IPS DF 6.9 (cell line): ENCODE results near the gene UNC5C.

Source experiments
- DNase-seq: peaks from one replicate; pipeline ENCODE4 v3.0.0-alpha.2; 2013; ENCODE audit warnings: low read depth, low spot score
- H3K27ac ChIP-seq: one replicate; pipeline ENCODE4 v1.5.1; 2013; ENCODE audit warnings: low read length, control low read depth
- H3K27me3 ChIP-seq: 2 replicates; pipeline ENCODE4 v1.6.1; 2013; ENCODE audit warnings: mild to moderate bottlenecking, low read length; ENCODE audit not compliant: control insufficient read depth, insufficient read depth
- H3K36me3 ChIP-seq: 2 replicates; pipeline ENCODE4 v1.6.1; 2013; ENCODE audit warnings: low read length; ENCODE audit not compliant: control insufficient read depth, insufficient read depth
- H3K4me1 ChIP-seq: 2 replicates; pipeline ENCODE4 v1.6.1; 2013; ENCODE audit warnings: low read length; ENCODE audit not compliant: control insufficient read depth, insufficient read depth
- H3K4me3 ChIP-seq: 2 replicates; pipeline ENCODE4 v1.5.1; 2013; ENCODE audit warnings: mild to moderate bottlenecking, low read length
- H3K9me3 ChIP-seq: 2 replicates; pipeline ENCODE4 v1.6.1; 2013; ENCODE audit warnings: low read length, inconsistent platforms; ENCODE audit not compliant: control insufficient read depth, insufficient read depth
- WGBS: extraction: QIAGEN DNeasy Blood & Tissue Kit; methylation state at CpG from one replicate; pipeline ENCODE4 v1.1.7; 2013; ENCODE audit warnings: mixed read lengths, missing lambda C conversion rate; ENCODE audit not compliant: insufficient read length, insufficient coverage; 5-methylcytosine and 5-hydroxymethylcytosine counted together

The UNC5C gene

DNA sequence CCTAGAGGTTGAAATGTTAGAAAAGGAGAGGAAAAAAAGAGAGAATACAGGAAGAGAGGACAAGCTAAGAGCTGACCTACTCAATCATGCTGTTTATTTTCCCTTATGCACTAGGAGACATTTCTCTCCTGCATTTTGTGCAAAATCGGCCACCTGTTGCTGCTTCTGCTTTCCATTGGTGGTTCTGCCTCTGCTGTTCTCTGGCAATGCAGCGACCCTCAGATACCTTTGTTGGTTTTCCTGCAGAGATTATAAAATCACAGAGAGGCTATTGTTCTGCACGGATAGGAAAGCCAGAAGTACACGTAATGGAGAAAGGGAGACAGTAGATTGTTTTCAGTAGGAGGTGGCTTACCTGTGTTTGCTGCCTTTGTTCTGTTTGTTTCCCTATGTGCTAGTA is 108.9 kb downstream of the UNC5C start:
- no peaks in the 10 kb centered on the region for H3K36me3 ChIP-seq
- H3K27ac ChIP-seq, result no peak overlapping the region
- H3K9me3 ChIP-seq, result no peaks in the 10 kb centered on the region
- no peaks in the 10 kb centered on the region for H3K4me1 ChIP-seq
- DNase-seq, result no peak
- WGBS, result no CpG with 5 or more reads among the region's 4 CpGs
- H3K27me3 ChIP-seq, result no peaks in the 10 kb centered on the region
- H3K4me3 ChIP-seq, result no peak overlapping the region

DNA sequence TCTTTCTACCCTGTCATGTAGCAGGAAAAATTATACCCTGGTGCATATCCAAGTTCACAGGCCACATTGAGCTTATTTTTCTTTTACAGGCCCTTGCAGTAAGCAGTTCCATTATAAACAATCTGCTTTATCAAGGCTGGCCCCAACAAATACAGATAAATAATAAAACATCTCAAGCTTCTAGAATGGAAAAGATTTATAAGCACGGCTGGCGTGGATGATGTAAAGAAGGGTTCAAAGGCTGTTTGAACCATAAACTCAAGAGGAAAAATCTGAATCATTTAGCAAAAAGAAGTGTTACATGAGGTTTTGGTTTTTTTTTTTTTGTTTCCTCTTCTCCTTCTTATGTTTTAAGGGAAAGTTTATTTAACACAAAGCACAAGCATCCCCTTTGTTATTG is 109.7 kb downstream of the UNC5C start:
- no peak overlapping the region for H3K4me3 ChIP-seq
- no peak for DNase-seq
- no peaks in the 10 kb centered on the region for H3K36me3 ChIP-seq
- no CpG with 5 or more reads among the region's 2 CpGs for WGBS
- H3K4me1 ChIP-seq, result no peaks in the 10 kb centered on the region
- H3K27ac ChIP-seq, result no peak overlapping the region
- H3K9me3 ChIP-seq, result no peaks in the 10 kb centered on the region
- H3K27me3 ChIP-seq, result no peaks in the 10 kb centered on the region

DNA sequence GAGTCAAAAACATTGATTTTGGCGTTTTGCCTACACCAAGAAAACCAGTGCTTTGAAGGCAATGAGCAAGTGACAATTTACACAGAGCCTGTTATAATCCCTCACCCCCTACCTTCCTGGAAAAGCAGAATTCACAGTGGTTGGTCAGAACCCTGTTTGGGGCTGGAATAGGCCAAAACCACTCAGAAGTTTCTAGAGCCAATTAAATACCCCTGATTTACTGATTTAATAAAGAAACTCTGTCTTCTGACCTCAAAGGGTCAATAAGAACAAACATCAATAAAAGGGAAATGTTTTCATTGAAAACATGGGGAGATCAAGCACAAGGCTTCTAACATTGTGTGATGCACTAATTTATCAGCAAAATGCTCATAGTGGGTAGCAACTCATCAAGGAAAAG is 116.3 kb downstream of the UNC5C start:
- no peak for DNase-seq
- WGBS, result no CpG with 5 or more reads among the region's 1 CpG
- no peaks in the 10 kb centered on the region for H3K36me3 ChIP-seq
- H3K27ac ChIP-seq, result no peak overlapping the region
- no peak overlapping the region for H3K4me3 ChIP-seq
- no peaks in the 10 kb centered on the region for H3K9me3 ChIP-seq
- no peaks in the 10 kb centered on the region for H3K27me3 ChIP-seq
- no peaks in the 10 kb centered on the region for H3K4me1 ChIP-seq

DNA sequence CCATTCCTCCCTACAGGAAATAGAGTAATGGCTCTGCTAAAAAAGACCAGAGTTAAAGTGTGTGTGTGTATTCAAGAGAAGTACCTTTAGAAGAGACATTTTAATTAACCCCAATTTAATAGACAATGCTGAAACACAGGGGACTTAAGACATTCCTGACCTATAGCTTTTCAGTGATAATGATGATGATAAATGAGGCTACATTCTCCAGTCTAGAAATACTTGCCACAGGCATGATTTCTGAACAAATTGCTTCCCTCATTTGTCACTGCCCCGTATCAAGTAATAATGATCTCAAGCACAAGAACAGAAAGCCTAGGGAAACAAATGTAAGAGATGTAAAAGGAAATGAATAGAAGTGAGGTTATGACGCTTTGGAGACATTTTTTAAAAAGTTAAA is 117.1 kb downstream of the UNC5C start:
- 100% methylated on average over 1 of the region's 2 CpGs for WGBS
- DNase-seq, result no peak

DNA sequence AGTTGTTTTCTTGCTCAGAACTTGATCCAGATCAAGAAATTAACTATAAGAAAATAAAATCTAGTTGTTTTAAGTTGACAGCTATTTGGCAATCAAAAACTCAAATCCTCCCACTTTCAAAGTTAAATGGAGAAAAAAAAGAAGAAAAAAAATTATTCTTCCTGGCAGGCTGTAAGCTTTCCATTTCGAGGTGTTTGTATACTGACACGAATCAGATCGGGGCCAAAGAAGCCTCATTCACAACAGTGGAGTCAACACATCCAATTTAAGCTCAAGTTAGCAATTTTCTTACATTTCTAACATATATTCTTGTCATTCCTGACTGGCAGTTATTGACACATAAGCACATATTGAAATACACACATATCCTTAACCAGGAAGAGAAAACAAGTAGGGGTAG is 119.4 kb downstream of the UNC5C start:
- Histone ChIP-seq H3K9me3 (no peaks in the 10 kb centered on the region), H3K27ac (no peak overlapping the region), H3K36me3 (no peaks in the 10 kb centered on the region), H3K4me3 (no peak overlapping the region), H3K27me3 (no peaks in the 10 kb centered on the region), H3K4me1 (no peaks in the 10 kb centered on the region)
- no peak for DNase-seq
- no CpG with 5 or more reads among the region's 3 CpGs for WGBS

More for the DNA sequence above, 117.1 kb downstream of the UNC5C start:
- H3K4me1 ChIP-seq, result no peaks in the 10 kb centered on the region
- H3K4me3 ChIP-seq, result no peak overlapping the region
- no peak overlapping the region for H3K27ac ChIP-seq
- no peaks in the 10 kb centered on the region for H3K9me3 ChIP-seq
- no peaks in the 10 kb centered on the region for H3K36me3 ChIP-seq
- H3K27me3 ChIP-seq, result no peaks in the 10 kb centered on the region

DNA sequence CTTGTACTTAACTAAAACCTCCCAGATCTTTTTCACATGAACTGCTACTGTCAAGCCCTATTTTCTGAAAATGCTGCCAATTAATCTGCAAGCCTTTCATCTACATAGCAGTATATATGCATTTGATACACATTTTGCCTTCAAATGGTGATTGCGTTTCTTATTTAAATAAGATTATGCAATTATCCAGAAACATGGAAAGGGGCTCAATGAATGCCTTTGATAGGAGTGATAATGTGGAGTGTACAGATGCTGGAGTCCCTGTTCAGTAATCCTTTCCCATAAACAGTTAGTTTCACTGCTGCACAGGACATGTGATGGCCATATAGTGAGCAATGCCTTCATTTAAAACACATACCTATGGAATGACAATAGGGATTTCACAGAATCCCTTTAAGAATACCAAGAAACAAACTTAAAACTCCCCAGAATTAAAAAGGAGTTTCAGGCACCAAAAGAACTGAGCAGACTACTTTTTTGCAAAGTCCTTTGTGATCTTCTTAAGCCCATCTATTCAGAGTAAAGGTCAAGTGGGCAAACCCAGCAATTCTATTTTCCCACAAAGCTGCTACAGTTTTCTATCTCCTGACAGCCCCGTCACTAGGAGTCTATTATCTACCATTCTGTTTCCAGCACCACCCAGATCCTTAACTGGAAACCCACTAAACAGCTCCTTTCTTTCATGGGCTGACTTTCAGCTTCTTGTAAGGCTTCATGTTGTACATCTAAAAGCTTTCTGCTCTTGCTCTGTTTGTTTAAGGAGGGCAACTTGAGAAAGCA is 120.3 kb downstream of the UNC5C start:
- DNase-seq, result no peak
- no peaks in the 10 kb centered on the region for H3K4me1 ChIP-seq
- H3K9me3 ChIP-seq, result no peaks in the 10 kb centered on the region
- WGBS, result no CpG with 5 or more reads among the region's 2 CpGs
- no peak overlapping the region for H3K27ac ChIP-seq
- no peak overlapping the region for H3K4me3 ChIP-seq
- no peaks in the 10 kb centered on the region for H3K27me3 ChIP-seq
- H3K36me3 ChIP-seq, result no peaks in the 10 kb centered on the region

DNA sequence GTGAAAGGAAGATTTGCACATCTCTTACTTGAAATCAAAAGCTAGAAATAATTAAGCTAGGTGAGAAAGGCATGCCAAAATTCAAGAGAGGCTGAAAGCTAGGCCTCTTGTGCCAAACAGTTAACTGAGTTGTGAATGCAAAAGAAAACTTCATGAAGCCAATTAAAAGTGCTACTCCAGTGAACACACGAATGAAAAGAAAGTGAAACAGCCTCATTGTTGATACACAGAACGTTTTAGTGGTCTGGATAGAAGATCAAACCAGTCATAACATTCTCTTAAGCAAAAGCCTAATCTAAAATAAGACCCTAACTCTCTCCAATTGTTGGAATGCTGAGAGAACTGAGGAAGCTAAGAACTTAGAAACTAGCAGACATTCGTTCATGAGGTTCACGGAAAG is 122.3 kb downstream of the UNC5C start:
- WGBS, result no CpG with 5 or more reads among the region's 4 CpGs
- Histone ChIP-seq H3K9me3 (no peaks in the 10 kb centered on the region), H3K27me3 (no peaks in the 10 kb centered on the region), H3K36me3 (no peaks in the 10 kb centered on the region), H3K27ac (no peak overlapping the region), H3K4me3 (no peak overlapping the region), H3K4me1 (no peaks in the 10 kb centered on the region)
- no peak for DNase-seq

DNA sequence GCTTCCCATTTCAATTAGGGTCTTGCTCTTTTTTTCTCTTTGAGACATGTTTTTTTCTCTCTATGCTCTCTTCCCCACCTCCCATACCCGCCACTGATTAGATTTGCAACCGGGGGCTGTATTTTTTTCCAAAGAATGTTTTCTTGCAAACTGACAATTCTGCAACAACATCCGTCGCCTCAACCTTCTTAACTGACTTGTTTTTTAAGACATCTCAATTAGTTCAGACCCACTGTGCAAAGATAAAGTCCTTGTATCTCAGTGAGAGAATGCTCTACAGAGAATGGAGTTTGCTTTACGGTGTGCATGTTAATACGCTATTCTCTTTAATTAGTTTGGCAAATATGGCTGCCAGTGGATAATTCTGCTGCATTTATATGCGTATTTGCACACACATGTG is 126.3 kb downstream of the UNC5C start:
- H3K27ac ChIP-seq, result no peak overlapping the region
- H3K4me1 ChIP-seq, result no peaks in the 10 kb centered on the region
- DNase-seq, result no peak
- H3K9me3 ChIP-seq, result no peaks in the 10 kb centered on the region
- no peaks in the 10 kb centered on the region for H3K27me3 ChIP-seq
- no peaks in the 10 kb centered on the region for H3K36me3 ChIP-seq
- no CpG with 5 or more reads among the region's 7 CpGs for WGBS
- no peak overlapping the region for H3K4me3 ChIP-seq

DNA sequence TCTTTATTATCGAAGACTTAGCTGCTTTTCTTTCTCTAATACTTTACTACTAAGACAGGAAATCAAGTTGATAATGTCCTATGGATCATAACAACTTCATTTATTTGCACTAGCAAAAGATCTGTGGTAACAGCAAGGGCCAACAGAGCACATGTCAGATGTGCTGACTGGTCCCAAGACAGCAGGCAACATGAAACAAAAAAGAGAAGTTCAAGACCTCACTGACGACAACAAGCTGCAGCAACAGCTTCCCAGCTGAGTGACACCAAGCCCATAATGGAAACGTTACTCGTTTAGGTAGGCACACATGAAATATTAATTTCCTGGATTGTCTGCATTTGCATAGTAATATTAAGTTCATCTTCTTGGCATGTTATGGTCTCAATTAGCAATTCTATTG is 126.9 kb downstream of the UNC5C start:
- H3K4me3 ChIP-seq, result no peak overlapping the region
- DNase-seq, result no peak
- no peaks in the 10 kb centered on the region for H3K36me3 ChIP-seq
- H3K9me3 ChIP-seq, result no peaks in the 10 kb centered on the region
- H3K27ac ChIP-seq, result no peak overlapping the region
- no peaks in the 10 kb centered on the region for H3K27me3 ChIP-seq
- WGBS, result no CpG with 5 or more reads among the region's 4 CpGs
- no peaks in the 10 kb centered on the region for H3K4me1 ChIP-seq

DNA sequence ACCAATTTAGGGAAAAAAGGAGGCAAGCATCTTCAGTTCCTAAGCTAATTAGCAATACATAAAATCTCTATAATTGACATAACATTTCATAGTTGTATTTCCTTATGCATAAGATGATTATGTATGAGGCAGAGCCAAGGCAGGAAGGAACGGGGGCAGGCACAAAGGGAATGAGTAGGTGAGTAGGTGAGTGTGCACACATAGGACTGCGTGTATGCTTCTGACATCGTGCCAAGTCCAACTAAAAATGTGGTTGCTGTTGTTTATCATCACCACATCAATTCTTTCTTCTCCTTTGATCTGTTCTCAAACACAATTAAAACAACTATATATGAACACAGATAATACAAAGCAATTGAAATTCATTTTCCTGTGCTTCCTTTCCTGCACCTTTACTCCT is 131.2 kb downstream of the UNC5C start:
- no peaks in the 10 kb centered on the region for H3K36me3 ChIP-seq
- H3K9me3 ChIP-seq, result no peaks in the 10 kb centered on the region
- WGBS, result no CpG with 5 or more reads among the region's 3 CpGs
- DNase-seq, result no peak
- H3K4me3 ChIP-seq, result no peak overlapping the region
- no peak overlapping the region for H3K27ac ChIP-seq
- no peaks in the 10 kb centered on the region for H3K27me3 ChIP-seq
- H3K4me1 ChIP-seq, result no peaks in the 10 kb centered on the region

DNA sequence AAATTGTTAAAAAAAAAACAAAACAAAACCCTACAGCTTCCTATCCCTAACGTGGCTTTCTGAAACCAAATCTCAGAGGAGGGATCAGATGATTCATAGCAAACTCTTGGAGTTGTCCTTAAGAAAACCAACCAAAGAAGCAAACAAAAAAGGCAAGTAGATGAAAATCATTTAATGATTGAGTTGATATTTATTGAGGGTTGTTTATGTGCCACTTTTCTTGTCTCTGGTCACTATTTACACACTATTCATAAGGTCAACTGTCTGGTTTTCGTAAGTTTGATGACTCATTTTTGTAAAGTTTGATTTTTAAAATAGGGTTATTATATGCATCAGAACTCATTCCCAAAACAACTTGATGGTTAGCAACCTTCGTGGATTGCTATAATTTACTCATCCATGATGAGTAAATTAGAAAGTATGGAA is 133.4 kb downstream of the UNC5C start:
- Histone ChIP-seq H3K36me3 (no peaks in the 10 kb centered on the region), H3K27me3 (no peaks in the 10 kb centered on the region), H3K4me3 (no peak overlapping the region), H3K4me1 (no peaks in the 10 kb centered on the region), H3K27ac (no peak overlapping the region), H3K9me3 (no peaks in the 10 kb centered on the region)
- WGBS, result no CpG with 5 or more reads among the region's 3 CpGs
- no peak for DNase-seq
